Measurements from ENCODE around the gene MEPCE. TPM values are rescaled to one million over a fixed set of nuclear protein-coding genes. Genes with fewer than 3 reads are reported as not detected.
"Not testable (repeated sequence)": the region's sequence is repeated elsewhere in the genome, so short reads cannot be mapped to it uniquely, and the experiment has no call there.

MEPCE gene
- polyA plus RNA-seq, 4 donors = 52.4 to 69.2 (median 56.7) TPM

DNA sequence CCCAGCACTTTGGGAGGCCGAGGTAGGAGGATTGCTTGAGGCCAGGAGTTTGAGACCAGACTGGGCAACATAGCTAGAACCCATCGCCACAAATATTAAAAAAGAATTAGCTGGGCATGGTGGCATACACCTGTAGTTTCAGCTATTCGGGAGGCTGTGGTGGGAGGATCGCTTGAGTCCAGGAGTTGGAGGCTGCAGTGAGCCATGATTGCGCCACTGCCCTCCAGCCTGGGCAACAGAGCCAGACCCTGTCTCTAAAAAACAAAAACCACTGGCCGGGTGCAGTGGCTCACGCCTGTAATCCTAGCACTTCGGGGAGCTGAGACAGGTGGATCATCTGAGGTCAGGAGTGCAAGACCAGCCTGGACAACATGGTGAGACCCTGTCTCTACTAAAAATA, 24.2 kb downstream of the MEPCE start:
- DNase-seq (ENCODE audit: low read depth in 4 of 4, low spot score in 2 of 4) = not testable (repeated sequence)

DNA sequence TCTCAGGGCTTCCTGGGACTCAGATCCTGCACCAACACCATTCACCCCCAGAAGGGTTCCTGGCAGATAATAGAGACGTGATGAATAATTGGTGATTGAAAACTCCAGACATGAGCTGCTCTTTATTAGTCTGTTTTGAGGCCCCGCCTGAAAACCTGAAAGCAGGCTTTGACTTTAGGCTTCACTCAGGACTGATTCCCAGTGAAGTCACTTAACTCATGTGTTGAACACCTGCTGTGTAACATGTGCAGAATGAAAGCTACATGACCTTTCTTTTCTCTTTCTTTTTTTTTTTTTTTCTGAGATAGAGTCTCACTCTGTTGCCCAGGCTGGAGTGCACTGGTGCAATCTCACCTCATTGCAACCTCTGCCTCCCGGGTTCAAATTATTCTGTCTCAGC, 25.6 kb downstream of the MEPCE start:
- no peak for DNase-seq (ENCODE audit: low read depth in 4 of 4, low spot score in 2 of 4)

DNA sequence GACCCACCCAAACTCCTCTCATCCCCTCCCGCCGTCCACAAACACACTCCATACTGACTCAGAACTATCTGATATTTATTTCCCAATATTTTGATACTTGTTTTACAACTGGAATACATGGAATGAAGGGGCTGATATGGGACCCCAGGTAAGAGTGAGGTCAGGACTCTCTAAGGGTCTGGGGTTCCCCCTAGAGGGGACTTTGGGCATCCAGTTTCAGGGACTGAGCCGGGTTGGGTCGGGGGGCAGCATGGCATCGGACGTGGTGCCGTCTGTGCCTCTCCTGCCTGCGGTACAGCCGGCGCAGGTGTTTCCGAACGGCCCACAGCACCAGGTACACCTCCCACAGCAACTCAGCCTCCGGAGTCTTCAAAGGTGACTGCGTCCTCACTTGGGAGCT, 26.9 kb downstream of the MEPCE start:
- DNase-seq (ENCODE audit: low read depth in 4 of 4, low spot score in 2 of 4) = no peak

DNA sequence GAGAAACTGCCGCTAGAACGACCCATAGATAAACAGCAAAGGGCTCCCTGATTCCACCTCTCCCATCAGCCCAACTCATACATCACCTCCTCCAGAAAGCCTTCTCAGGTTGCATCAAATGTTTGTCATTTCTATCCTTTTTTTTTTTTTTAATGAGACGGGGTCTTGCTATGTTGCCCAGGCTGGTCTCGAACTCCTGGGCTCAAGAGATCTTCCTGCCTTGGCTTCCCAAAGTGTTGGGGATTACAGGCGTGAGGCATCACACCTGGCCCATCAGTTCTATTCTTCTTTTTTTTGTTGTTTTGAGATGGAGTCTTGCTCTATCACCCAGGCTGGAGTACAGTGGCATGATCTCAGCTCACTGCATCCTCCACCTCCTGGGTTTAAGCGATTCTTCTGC, 27.4 kb downstream of the MEPCE start:
- DNase-seq (ENCODE audit: low read depth in 4 of 4, low spot score in 2 of 4) = no peak

DNA sequence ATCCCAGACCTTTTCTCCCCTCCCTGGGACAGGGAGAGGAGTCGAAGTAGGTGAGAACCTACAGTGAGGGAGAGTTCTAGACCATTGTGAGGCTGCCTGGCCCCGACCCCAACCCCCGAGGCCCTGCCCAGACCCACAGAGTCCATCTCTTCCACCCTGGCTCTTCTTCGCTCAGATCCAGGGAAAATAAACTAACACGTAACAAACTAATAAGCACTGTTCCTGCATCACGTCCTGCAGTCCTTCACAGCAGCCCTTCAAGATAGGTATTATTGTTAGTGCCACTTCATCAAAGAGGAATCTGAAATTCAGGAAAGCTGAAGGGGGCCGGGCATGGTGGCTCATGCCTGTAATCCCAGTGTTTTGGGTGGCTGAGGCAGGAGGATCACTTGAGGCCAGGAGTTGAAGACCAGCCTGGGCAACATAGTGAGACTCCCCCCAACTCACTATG, 34.6 kb downstream of the MEPCE start, which contains the start of gene SPACDR:
SPACDR (minus strand) TSS at position 51 of the 451 bp plus-strand sequence. CDS start 235 bp downstream, outside the sequence.
- no peak for DNase-seq (ENCODE audit: low read depth in 4 of 4, low spot score in 2 of 4)

DNA sequence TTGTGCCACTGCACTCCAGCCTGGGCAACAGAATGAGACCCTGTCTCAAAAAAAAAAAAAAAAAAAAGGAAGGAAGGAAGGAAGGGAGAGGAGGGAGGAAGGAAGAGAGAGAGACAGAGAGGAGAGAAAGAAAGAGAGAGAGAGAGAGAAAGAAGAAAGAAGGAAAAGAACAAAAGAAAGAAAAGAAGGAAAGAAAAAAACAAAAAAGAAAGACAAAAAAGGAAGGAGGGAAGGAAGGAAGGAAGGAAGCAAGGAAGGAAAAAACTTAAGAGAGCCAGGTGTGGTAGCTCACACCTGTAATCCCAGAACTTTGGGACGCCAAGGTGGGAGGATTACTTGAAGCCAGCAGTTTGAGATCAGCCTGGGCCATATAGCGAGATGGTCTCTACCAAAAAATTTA, 35.2 kb downstream of the MEPCE start:
- no peak for DNase-seq (ENCODE audit: low read depth in 4 of 4, low spot score in 2 of 4)

DNA sequence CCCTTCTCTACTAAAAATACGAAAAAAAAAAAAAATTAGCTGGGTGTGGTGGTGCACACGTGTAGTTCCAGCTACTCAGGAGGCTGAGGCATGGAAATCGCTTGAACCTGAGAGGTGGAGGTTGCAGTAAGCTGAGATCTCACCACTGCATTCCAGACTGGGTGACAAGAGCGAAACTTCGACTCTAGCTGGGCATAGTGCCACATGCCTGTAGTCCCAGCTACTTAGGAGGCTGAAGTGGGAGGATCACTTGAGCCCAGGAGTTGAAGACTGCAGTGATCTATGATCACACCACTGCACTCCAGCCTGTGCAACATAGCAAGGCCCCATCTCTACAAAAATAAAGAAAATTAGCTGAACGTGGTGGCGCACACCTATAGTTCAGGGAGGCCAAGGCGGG, 35.7 kb downstream of the MEPCE start:
- DNase-seq (ENCODE audit: low read depth in 4 of 4, low spot score in 2 of 4) = no peak

DNA sequence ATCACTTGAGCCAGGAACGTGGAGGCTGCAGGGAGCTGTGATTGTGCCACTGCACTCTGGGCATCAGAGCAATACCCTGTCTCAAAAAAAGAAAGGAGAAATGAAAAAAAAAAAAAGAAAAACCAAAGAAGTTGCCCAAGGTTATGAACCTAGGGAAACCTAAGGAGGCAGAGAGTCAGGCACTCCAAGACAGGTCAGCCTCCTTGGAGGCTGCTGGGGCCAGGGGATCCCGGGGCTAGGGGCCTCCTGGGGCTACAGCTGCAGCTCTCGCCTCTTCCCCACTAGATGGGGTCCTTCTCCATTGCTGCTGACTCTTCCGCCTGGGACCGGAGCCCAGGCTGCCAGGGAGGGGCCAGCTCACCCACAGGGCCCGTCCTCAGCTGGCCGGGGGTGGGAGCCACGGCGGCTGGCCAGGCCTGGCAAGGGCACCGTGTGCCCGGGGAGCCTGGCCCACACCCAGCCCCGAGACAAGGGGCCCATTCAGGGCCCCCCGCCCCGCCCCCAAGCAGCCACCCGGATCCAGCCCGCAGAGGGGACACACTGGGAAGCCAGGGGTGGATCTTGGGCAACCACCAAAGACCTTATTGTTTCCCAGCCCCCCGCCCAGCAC, 36.2 kb downstream of the MEPCE start:
- no peak for DNase-seq (ENCODE audit: low read depth in 4 of 4, low spot score in 2 of 4)

DNA sequence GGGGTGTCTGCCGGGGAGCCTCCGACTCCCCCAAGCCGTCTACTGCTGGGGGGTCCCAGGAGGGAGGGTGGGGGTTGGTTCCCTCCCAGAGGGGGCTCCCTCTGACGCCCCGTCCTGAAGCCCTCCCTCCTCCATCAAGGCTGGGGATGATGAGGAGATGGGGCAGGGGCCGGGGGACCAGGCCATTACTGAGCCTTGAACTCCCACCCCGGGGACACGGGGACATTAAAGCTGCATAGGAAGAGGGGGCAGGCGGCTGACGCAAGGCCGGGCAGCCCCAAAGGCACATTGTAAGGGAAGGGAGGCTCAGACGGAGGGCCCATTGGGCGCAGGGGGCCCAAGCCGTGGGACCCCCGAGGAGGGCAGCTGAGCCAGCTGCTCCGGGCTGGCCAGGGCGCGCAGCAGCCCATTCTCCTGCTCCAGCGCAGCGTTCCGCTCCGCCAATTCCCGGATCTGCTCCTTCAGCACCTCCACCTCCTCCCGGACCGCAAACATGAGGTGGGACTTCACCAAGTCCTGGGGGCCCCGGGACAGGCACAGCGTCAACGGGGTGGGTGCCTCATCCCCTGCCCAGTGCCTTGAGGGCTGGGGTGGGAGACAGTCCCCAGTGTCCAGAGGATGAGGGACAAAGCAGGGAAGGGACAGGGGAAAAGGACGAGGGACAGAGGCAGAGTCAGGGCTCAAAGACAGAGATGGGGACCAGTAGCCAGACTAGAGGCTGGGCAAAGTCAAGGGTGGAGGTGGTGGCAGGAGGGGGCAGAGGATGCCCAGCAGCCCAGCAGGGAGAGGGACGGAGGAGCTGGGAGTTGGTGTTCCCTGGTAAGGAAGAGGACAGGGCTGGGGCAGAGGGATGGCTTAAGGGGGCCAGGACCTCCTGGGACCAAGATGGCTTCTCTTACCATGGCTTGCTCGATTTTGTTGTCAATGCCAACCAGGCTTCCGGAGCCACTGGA, 37.3 kb downstream of the MEPCE start:
- no peak for DNase-seq (ENCODE audit: low read depth in 4 of 4, low spot score in 2 of 4)

DNA sequence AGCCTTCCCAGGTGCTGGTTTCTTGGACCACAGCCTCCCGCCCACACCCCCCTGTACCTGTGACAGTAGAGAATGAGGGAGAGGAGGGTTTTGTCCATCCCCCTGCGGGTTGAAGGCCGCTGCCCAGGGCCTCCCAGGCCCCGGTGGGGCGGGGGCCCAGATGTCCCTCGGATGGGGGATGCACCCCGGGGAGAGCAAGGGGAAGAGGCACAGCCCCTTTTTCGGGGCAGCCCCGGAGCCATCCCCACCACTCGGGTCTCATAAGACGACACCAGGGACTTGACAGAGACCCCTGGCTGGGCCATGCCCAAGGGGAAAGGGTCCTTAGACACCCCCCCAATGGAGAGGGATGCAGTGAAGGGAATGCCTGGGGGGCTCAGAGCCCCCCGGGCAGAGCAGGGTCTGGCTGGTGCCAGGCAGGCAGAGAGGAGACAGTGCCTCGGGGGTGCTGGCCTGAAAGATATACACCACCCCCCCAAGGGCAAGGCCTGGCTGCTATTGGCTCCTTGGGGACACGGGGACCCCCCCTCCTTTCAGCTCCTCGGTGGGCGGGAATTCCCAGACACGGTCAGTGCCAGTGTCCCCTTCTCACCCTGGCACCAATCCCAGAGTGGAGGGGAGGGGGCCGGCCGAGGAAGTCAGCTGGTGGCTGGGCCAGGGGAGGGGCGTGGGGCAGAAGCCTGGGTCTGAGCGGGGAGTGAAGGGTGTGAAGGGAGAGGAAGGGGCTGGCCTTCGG, 38.2 kb downstream of the MEPCE start:
- DNase-seq (ENCODE audit: low read depth in 4 of 4, low spot score in 2 of 4) = no peak

DNA sequence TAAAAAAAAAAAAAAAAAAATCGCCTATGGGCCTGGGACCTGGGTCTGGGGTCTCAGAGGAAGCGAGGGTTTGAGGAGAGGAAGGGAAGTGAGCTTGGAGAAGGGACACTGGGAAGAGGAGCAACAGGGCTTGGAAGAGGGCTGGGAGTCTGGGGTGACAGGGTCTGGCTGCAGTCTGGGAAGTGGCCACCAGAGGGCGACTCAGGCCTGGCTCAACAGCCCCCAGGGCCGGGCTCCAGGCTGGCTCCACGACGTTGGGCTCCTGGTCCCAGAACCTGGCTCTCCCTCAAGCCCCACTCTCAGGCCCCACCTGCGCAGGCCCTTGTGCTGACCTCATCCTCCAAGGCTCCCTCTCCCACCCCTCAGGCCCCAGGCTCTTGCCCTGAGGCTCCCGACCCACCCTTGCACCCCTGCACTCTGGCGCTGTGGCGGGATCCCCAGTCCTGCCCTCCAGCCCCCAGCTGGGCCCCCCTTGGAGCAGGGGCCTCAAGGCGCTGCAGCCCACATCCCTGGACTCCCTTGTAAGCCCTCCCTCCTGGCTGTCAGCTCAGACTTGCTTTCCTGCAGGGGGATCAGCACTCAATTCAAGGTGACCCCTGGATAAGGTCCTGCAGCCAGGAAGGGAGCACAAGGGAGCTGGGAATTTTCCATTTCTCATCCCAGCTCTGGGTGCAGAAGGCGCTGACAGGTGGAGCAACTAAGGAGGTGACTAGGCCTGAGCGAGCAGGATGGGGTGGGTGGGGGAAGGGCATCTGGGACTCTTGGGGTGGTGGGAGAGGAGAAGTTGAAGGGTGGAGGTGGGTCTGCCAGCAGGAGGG, 39.8 kb downstream of the MEPCE start:
- DNase-seq (ENCODE audit: low read depth in 4 of 4, low spot score in 2 of 4) = peak in 1 of 4 donors; percentile 71

DNA sequence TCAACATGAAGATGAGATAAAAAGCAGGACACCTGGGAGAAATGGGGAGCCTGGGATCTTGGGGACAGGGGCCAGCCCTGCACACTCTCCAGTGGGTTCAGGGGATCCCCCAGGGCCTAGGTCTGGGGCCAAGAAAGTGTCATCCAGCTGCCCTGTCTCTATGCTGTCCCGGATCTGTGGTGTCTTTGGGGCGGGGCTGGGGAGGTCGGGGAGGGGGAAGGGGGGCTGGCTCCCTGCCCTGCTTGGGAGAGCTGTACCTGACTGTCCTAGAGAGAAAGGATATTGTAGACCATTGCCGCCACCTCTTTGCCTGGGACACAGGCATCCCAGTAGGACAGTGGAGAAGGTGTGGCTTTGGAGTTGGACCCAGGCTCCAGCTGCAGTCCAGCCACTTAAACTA, 41.4 kb downstream of the MEPCE start:
- DNase-seq (ENCODE audit: low read depth in 4 of 4, low spot score in 2 of 4) = no peak

DNA sequence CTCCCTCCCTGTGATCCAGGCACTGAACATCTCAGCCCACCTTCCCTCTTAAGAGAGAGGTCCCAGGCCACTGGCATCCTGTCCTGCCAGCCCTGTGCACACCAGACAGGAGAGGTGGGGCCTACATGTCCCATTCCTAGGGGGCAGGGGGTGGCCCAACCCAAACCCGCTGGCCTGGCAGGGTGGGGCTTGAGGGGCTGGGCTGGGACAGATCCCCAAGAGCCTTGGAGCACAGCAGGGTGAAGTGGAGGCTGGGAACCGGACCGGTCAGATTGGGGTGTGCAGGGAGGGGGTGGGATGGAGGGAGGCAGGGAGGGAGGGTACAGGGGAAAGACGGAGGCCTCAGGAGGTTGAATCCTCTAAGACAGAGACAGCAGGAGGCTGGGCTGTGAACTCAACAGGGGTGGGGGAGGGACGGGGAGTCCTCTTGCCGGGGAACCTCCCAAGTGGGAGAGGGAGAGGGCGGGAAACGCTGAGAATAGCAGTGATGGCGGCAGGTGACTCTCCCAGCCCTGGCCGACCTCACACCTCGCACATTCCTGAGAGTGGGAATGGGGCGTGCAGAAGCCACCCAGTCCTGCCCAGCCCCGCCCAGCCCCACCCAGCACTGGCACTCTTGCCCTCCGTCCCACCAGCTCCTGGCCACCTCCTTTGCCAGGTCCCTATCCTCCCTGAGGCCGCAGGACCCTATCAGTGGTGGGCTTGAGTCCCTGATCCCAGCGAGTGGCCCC, 42.7 kb downstream of the MEPCE start:
- no peak for DNase-seq (ENCODE audit: low read depth in 4 of 4, low spot score in 2 of 4)

DNA sequence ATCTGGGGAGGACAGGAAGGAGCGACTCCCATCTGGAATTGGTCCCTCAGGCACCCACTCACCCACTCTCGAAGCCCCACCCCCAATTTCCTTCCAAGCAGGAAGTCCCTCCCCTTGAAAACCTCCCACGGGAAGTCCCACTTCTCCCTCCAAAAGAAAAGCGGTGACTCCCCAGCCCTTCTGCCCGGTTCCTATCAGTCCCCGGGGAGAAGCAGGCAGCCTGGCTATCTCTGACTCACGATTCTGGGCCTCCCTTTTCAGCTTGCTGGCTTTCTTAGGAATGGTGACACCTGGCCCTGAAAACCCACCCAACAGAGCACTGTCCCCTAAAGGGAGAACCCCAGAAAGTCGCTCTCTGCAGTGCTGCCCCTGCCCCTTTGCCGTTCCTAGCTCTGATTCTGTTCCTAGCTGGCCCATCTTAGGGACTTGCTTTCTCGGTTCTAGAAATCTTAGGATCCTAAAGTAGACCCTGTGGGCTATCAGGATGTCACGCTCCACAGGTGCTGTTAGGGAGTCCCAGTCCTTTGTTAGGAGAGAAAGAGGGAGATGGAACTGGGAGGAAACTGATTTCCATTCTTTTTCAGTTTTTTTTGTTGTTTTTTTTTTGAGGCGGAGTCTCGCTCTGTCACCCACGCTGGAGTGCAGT, 43.3 kb downstream of the MEPCE start:
- DNase-seq (ENCODE audit: low read depth in 4 of 4, low spot score in 2 of 4) = no peak

DNA sequence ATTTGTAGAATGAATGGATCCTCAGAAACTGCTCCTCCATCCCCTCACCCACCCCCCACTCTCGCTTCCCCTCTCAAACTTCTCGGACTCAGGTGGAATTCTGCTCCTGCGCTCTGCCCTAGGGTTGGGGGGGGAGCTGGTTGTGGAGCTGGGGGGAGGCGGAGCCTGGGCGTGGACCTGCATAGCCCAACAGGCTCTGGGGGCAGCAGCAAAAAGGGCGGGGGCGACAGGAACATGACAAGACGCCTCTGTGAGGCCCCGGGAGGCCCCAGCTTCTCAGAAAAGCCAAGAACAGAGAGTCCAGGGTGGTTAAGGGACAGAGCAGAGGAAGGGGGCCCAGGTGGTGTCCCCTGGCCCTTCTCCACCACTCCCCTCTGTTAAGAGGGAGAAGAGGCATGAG, 45.9 kb downstream of the MEPCE start:
- DNase-seq (ENCODE audit: low read depth in 4 of 4, low spot score in 2 of 4) = no peak

DNA sequence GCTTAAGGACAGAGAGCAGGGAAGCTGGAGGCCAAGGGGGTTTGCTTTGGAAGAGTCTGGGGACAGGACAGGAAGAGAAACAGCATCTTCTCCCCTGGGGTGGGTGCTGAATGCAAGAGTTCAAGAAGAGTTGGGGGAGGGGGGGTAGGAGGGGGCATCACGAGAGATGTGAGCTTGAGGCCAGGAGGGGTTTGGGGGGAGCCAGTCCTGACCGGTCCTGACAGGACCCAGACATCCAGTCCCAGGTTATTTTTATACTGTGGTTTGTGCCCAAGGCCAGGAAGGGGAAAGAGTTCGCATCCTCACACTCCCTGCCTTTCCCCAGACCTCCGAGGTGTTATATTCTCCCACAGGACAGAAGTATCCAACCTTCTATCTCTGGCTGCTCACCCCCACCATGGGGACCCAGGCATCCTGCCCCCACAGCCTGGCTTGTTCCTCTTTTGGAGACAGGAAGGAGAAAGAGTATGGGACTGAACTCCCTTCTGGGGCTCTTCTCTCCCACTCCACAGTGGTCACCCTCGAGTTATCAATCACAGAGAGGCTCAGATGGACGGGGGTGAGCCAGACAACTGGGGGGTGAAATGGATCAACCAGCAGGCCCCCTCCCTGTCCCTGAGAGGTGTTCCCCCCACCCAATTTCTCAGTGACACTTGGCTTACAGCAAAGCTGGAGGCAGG, 46.6 kb downstream of the MEPCE start:
- no peak for DNase-seq (ENCODE audit: low read depth in 4 of 4, low spot score in 2 of 4)

DNA sequence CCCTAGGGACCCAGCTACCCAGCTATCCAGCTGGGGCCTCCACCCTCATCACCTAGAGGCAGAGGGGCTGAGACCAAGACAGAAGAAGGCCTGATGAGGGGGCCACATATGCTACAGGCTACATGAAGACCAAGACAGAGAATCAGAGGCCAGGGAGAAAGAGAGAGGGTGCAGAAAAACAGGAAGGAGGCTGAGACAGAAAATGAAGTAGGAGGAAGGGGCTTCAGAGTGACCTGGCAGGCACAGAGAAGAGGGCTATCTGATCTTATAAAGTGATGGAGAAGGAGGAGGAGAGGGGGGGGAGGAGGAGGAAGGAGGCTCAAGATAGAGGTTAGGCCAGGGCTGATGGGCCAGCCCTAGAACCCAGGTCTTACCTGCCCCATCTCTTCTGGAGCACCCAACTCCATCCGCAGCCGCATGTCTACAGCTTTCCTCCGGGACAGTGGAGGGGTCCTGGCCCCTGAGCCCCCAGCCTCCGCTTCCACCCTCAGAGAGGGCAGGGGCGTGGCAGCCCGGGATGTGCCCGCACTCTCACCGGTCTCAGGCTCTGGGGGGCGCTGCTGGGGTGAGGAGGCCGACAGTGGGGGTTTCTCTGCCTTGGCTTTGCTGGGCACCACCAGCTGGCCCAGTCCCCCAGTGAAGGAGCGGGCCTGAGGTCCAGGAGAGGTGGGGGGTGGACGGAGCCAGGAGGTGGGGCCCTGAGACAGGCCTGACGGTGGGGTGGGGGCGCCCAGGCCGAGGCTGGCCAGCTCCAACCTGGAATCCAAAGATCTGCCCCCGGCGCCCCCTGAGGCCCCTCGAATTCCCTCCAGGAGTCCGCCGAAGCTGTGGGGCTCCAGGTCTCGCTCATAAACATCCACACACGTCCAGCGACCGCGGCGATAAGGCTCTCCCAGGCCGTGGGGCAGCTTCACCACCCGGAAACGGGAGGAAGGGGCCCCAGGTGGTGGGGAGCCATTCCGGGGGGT, 47.6 kb downstream of the MEPCE start:
- no peak for DNase-seq (ENCODE audit: low read depth in 4 of 4, low spot score in 2 of 4)

Measured in left renal cortex interstitium (tissue), 4 donors.